ENCODE measurements around the gene MCM9.

The MCM9 gene

GRCh38 chr6:118933855-118934460, 1.0 kb downstream of the MCM9 start:
- no peak for DNase-seq (ENCODE audit: low spot score)
- no peak for TF ChIP-seq CTCF (IDR thresholded peaks at IDR 0.05; ENCODE audit: extremely low read depth, missing control alignments)

- no peak for DNase-seq (ENCODE audit: low spot score)
- no peak for TF ChIP-seq CTCF (IDR thresholded peaks at IDR 0.05; ENCODE audit: extremely low read depth, missing control alignments)
Measured at GRCh38 chr6:118932421-118932820, 2.5 kb downstream of the MCM9 start.

GRCh38 chr6:118931436-118931835, 3.5 kb downstream of the MCM9 start:
- TF ChIP-seq CTCF (IDR thresholded peaks at IDR 0.05; ENCODE audit: extremely low read depth, missing control alignments), result no peak
- DNase-seq (ENCODE audit: low spot score), result no peak

- no peak for TF ChIP-seq CTCF (IDR thresholded peaks at IDR 0.05; ENCODE audit: extremely low read depth, missing control alignments)
- DNase-seq (ENCODE audit: low spot score), result no peak
Measured at GRCh38 chr6:118930680-118931079, 4.3 kb downstream of the MCM9 start.

GRCh38 chr6:118923035-118923434, 11.9 kb downstream of the MCM9 start:
- DNase-seq (ENCODE audit: low spot score), result no peak
- TF ChIP-seq CTCF (IDR thresholded peaks at IDR 0.05; ENCODE audit: extremely low read depth, missing control alignments), result no peak

- TF ChIP-seq CTCF (IDR thresholded peaks at IDR 0.05; ENCODE audit: extremely low read depth, missing control alignments), result no peak
- no peak for DNase-seq (ENCODE audit: low spot score)
Measured at GRCh38 chr6:118921084-118921483, 13.9 kb downstream of the MCM9 start.

GRCh38 chr6:118918329-118918725, 16.6 kb downstream of the MCM9 start:
- no peak for DNase-seq (ENCODE audit: low spot score)
- no peak for TF ChIP-seq CTCF (IDR thresholded peaks at IDR 0.05; ENCODE audit: extremely low read depth, missing control alignments)
